Measurements from ENCODE around the gene GABRR3. TPM values are rescaled to one million over a fixed set of nuclear protein-coding genes. Genes with fewer than 3 reads are reported as not detected.

The GABRR3 gene
- total RNA-seq, 2 donors from 2014 or later: 0.34 TPM; not detected in 1

GRCh38 chr3:97960993-97961766 is 73.9 kb downstream of the GABRR3 start:
- no peaks in the 10 kb centered on the region for H3K27me3 ChIP-seq (replicated peaks; ENCODE audit: insufficient read depth)
- no peak for DNase-seq (ENCODE audit: low spot score)
- no peaks in the 10 kb centered on the region for H3K9me3 ChIP-seq
- H3K36me3 ChIP-seq: no peaks in the 10 kb centered on the region
- H3K4me3 ChIP-seq: no peak overlapping the region
- H3K27ac ChIP-seq: no peak overlapping the region
- intact Hi-C loops (cut with DNase I): no loop called here
- WGBS: 78% methylated on average over 8 of the region's 8 CpGs
- no peaks in the 10 kb centered on the region for H3K4me1 ChIP-seq (replicated peaks)
- TF ChIP-seq POLR2A (IDR thresholded peaks at IDR 0.05): no peak
- TF ChIP-seq CTCF (IDR thresholded peaks at IDR 0.05): no peak
- no peak for TF ChIP-seq POLR2AphosphoS5 (IDR thresholded peaks at IDR 0.05)

- Histone ChIP-seq H3K4me3 (no peak overlapping the region), H3K4me1 (replicated peaks) (no peaks in the 10 kb centered on the region), H3K9me3 (no peaks in the 10 kb centered on the region), H3K27me3 (replicated peaks; ENCODE audit: insufficient read depth) (no peaks in the 10 kb centered on the region), H3K36me3 (no peaks in the 10 kb centered on the region), H3K27ac (no peak overlapping the region)
- TF ChIP-seq CTCF (IDR thresholded peaks at IDR 0.05): no peak
- no peak for TF ChIP-seq POLR2A (IDR thresholded peaks at IDR 0.05)
- TF ChIP-seq POLR2AphosphoS5 (IDR thresholded peaks at IDR 0.05): no peak
- DNase-seq (ENCODE audit: low spot score): no peak
- WGBS: 86% methylated on average over 5 of the region's 5 CpGs
- intact Hi-C loops (cut with DNase I): no loop called here
These were observed 74.6 kb downstream of the GABRR3 start for GRCh38 chr3:97960551-97960950.

- no peak overlapping the region for H3K4me3 ChIP-seq
- DNase-seq (ENCODE audit: low spot score): no peak
- H3K27me3 ChIP-seq (replicated peaks; ENCODE audit: insufficient read depth): no peaks in the 10 kb centered on the region
- H3K9me3 ChIP-seq: no peaks in the 10 kb centered on the region
- no peak overlapping the region for H3K27ac ChIP-seq
- no peaks in the 10 kb centered on the region for H3K36me3 ChIP-seq
- H3K4me1 ChIP-seq (replicated peaks): no peaks in the 10 kb centered on the region
- intact Hi-C loops (cut with DNase I): no loop called here
- 96% methylated on average over 5 of the region's 5 CpGs for WGBS
- TF ChIP-seq POLR2A (IDR thresholded peaks at IDR 0.05) (no peak), POLR2AphosphoS5 (IDR thresholded peaks at IDR 0.05) (no peak), CTCF (IDR thresholded peaks at IDR 0.05) (no peak)
These were observed 75.2 kb downstream of the GABRR3 start for GRCh38 chr3:97959872-97960271.

GRCh38 chr3:97958796-97959195 is 76.3 kb downstream of the GABRR3 start:
- H3K9me3 ChIP-seq: no peaks in the 10 kb centered on the region
- H3K27ac ChIP-seq: no peak overlapping the region
- no peak overlapping the region for H3K4me3 ChIP-seq
- no peak for TF ChIP-seq POLR2A (IDR thresholded peaks at IDR 0.05)
- H3K36me3 ChIP-seq: no peaks in the 10 kb centered on the region
- no peaks in the 10 kb centered on the region for H3K27me3 ChIP-seq (replicated peaks; ENCODE audit: insufficient read depth)
- intact Hi-C loops (cut with DNase I): no loop called here
- WGBS: 97% methylated on average over 9 of the region's 9 CpGs
- DNase-seq (ENCODE audit: low spot score): no peak
- no peaks in the 10 kb centered on the region for H3K4me1 ChIP-seq (replicated peaks)

GRCh38 chr3:97958396-97958795 is 76.7 kb downstream of the GABRR3 start:
- Histone ChIP-seq H3K4me1 (replicated peaks) (no peaks in the 10 kb centered on the region), H3K9me3 (no peaks in the 10 kb centered on the region), H3K4me3 (no peak overlapping the region), H3K36me3 (no peaks in the 10 kb centered on the region), H3K27me3 (replicated peaks; ENCODE audit: insufficient read depth) (no peaks in the 10 kb centered on the region), H3K27ac (no peak overlapping the region)
- TF ChIP-seq CTCF (IDR thresholded peaks at IDR 0.05) (no peak), POLR2A (IDR thresholded peaks at IDR 0.05) (no peak), POLR2AphosphoS5 (IDR thresholded peaks at IDR 0.05) (no peak)
- DNase-seq (ENCODE audit: low spot score): no peak
- WGBS: 84% methylated on average over 2 of the region's 2 CpGs
- intact Hi-C loops (cut with DNase I): no loop called here

Measured in prostate gland (tissue), 2 donors.